Kidney epithelial cell (primary cell): ENCODE measurements around the gene RRP9. TPM values are rescaled to one million over a fixed set of nuclear protein-coding genes. Genes with fewer than 3 reads are reported as not detected.

ENCODE experiments used
- DNase-seq: peaks from one replicate; pipeline ENCODE4 v3.0.0-alpha.2; 2010; ENCODE audit warnings: low read depth
- H3K27me3 ChIP-seq: 2 replicates; pipeline ENCODE4 v1.6.0; 2011; ENCODE audit warnings: low read length; ENCODE audit not compliant: control insufficient read depth, insufficient read depth
- H3K36me3 ChIP-seq: 2 replicates; pipeline ENCODE4 v1.5.1; 2011; ENCODE audit warnings: low read length; ENCODE audit not compliant: control insufficient read depth, insufficient read depth
- H3K4me3 ChIP-seq: 2 replicates; pipeline ENCODE4 v1.5.1; 2011; ENCODE audit warnings: low read depth, mild to moderate bottlenecking, control low read depth, low read length
- CTCF ChIP-seq: IDR thresholded peaks from 2 replicates; pipeline ENCODE4 v1.5.1; 2011; ENCODE audit warnings: mild to moderate bottlenecking, moderate library complexity, low read length, control low read depth, inconsistent platforms; ENCODE audit not compliant: insufficient read depth, poor library complexity, severe bottlenecking
- total RNA-seq: library from RNA; depleted of rRNA; stranded (reverse); fragments of >200 nt; gene quantifications from 2 replicates; pipeline ENCODE4 v1.2.3, GENCODE V29; 2015

The RRP9 gene
- total RNA-seq, 1 donor from 2014 or later = 43.2 TPM

- Histone ChIP-seq H3K4me3 (peak overlapping the region; percentile 48), H3K36me3 (peaks cover 1% of the 10 kb centered on the region), H3K27me3 (no peaks in the 10 kb centered on the region)
- TF ChIP-seq CTCF = no peak
- no peak for DNase-seq
Measured at GRCh38 chr3:51974277-51974962, 32.7 kb upstream of the RRP9 start.

GRCh38 chr3:51971350-51971749, 29.6 kb upstream of the RRP9 start:
- no peaks in the 10 kb centered on the region for H3K27me3 ChIP-seq
- H3K36me3 ChIP-seq = peaks cover 1% of the 10 kb centered on the region
- DNase-seq = no peak
- H3K4me3 ChIP-seq = no peak overlapping the region
- no peak for TF ChIP-seq CTCF

GRCh38 chr3:51970606-51971300, 29.0 kb upstream of the RRP9 start:
- Histone ChIP-seq H3K36me3 (peaks cover 1% of the 10 kb centered on the region), H3K4me3 (no peak overlapping the region), H3K27me3 (no peaks in the 10 kb centered on the region)
- no peak for DNase-seq
- TF ChIP-seq CTCF = no peak

- no peak for DNase-seq
- Histone ChIP-seq H3K27me3 (no peaks in the 10 kb centered on the region), H3K36me3 (peaks cover 1% of the 10 kb centered on the region), H3K4me3 (no peak overlapping the region)
- no peak for TF ChIP-seq CTCF
Measured at GRCh38 chr3:51969841-51970240, 28.1 kb upstream of the RRP9 start.

GRCh38 chr3:51968883-51969678, 27.4 kb upstream of the RRP9 start:
- Histone ChIP-seq H3K36me3 (peaks cover 1% of the 10 kb centered on the region), H3K27me3 (no peaks in the 10 kb centered on the region), H3K4me3 (no peak overlapping the region)
- DNase-seq = no peak
- no peak for TF ChIP-seq CTCF
